ENCODE measurements around the gene SRGAP2C.
A peak's percentile ranks its signal among the peaks of the same experiment; 100 is the strongest.
"Not testable (repeated sequence)": the region's sequence is repeated elsewhere in the genome, so short reads cannot be mapped to it uniquely, and the experiment has no call there.

Gene SRGAP2C

GRCh38 chr1:121397101-121397500 is 212.3 kb downstream of the SRGAP2C start:
- peak overlapping the region; percentile 64 for H3K4me3 ChIP-seq (ENCODE audit: low read depth, low read length)
- not testable (repeated sequence) for H2AK5ac ChIP-seq (ENCODE audit: low read length)

GRCh38 chr1:121399193-121399592 is 214.4 kb downstream of the SRGAP2C start:
- H3K9ac ChIP-seq (ENCODE audit: low read length); H4K91ac ChIP-seq (ENCODE audit: low read depth, low read length); H3K27ac ChIP-seq (ENCODE audit: low read depth, low read length); H3K27me3 ChIP-seq (ENCODE audit: insufficient read depth, low read length); H2AFZ ChIP-seq (ENCODE audit: insufficient read depth, low read length, poor library complexity); H3K14ac ChIP-seq (ENCODE audit: low read length); H4K8ac ChIP-seq (ENCODE audit: low read depth, low read length); H2BK12ac ChIP-seq (ENCODE audit: low read length); H2BK120ac ChIP-seq (ENCODE audit: insufficient read depth, low read length, poor library complexity); H3K79me2 ChIP-seq (ENCODE audit: control insufficient read depth, insufficient read depth, low read length, poor library complexity); H3K18ac ChIP-seq (ENCODE audit: low read length); H3K79me1 ChIP-seq (ENCODE audit: low read length); H3K4me2 ChIP-seq (ENCODE audit: low read length); DNase-seq; H2AK5ac ChIP-seq (ENCODE audit: low read length); H3K4ac ChIP-seq (ENCODE audit: low read depth, low read length); H3K23ac ChIP-seq (ENCODE audit: low read length); H2BK5ac ChIP-seq (ENCODE audit: low read depth, low read length, poor library complexity); H3K36me3 ChIP-seq (ENCODE audit: control insufficient read depth in 1 of 2, insufficient read depth in 2 of 2, low read length in 2 of 2); H4K12ac ChIP-seq (ENCODE audit: low read depth, low read length); H3K4me3 ChIP-seq (ENCODE audit: low read depth, low read length); H3K9me3 ChIP-seq (ENCODE audit: insufficient read depth, low read depth, low read length); H3K4me1 ChIP-seq (ENCODE audit: control insufficient read depth in 1 of 2, insufficient read depth in 2 of 2, low read length in 2 of 2): not testable (repeated sequence)
- WGBS (ENCODE audit: extremely low coverage, insufficient coverage, insufficient read length) = no CpG with 5 or more reads among the region's 5 CpGs

More at GRCh38 chr1:121397101-121397500, 212.3 kb downstream of the SRGAP2C start:
- H3K4ac ChIP-seq (ENCODE audit: low read depth, low read length); H3K9ac ChIP-seq (ENCODE audit: low read length); H3K27ac ChIP-seq (ENCODE audit: low read depth, low read length); H3K18ac ChIP-seq (ENCODE audit: low read length); H2BK5ac ChIP-seq (ENCODE audit: low read depth, low read length, poor library complexity); H3K9me3 ChIP-seq (ENCODE audit: insufficient read depth, low read depth, low read length); H4K91ac ChIP-seq (ENCODE audit: low read depth, low read length); H3K79me1 ChIP-seq (ENCODE audit: low read length); H3K14ac ChIP-seq (ENCODE audit: low read length); H4K8ac ChIP-seq (ENCODE audit: low read depth, low read length); H2AFZ ChIP-seq (ENCODE audit: insufficient read depth, low read length, poor library complexity); H3K27me3 ChIP-seq (ENCODE audit: insufficient read depth, low read length); H3K36me3 ChIP-seq (ENCODE audit: control insufficient read depth in 1 of 2, insufficient read depth in 2 of 2, low read length in 2 of 2); H2BK120ac ChIP-seq (ENCODE audit: insufficient read depth, low read length, poor library complexity); H3K4me1 ChIP-seq (ENCODE audit: control insufficient read depth in 1 of 2, insufficient read depth in 2 of 2, low read length in 2 of 2); H4K12ac ChIP-seq (ENCODE audit: low read depth, low read length); H2BK12ac ChIP-seq (ENCODE audit: low read length); H3K23ac ChIP-seq (ENCODE audit: low read length); H3K79me2 ChIP-seq (ENCODE audit: control insufficient read depth, insufficient read depth, low read length, poor library complexity); DNase-seq: not testable (repeated sequence)
- H3K4me2 ChIP-seq (ENCODE audit: low read length) = peak overlapping the region; percentile 86
- no CpG with 5 or more reads among the region's 22 CpGs for WGBS (ENCODE audit: extremely low coverage, insufficient coverage, insufficient read length)

GRCh38 chr1:121400108-121400507 is 215.3 kb downstream of the SRGAP2C start:
- H3K18ac ChIP-seq (ENCODE audit: low read length); H3K27ac ChIP-seq (ENCODE audit: low read depth, low read length); H3K4me1 ChIP-seq (ENCODE audit: control insufficient read depth in 1 of 2, insufficient read depth in 2 of 2, low read length in 2 of 2); DNase-seq; H2AFZ ChIP-seq (ENCODE audit: insufficient read depth, low read length, poor library complexity); H3K36me3 ChIP-seq (ENCODE audit: control insufficient read depth in 1 of 2, insufficient read depth in 2 of 2, low read length in 2 of 2); H3K4ac ChIP-seq (ENCODE audit: low read depth, low read length); H2BK5ac ChIP-seq (ENCODE audit: low read depth, low read length, poor library complexity); H3K79me1 ChIP-seq (ENCODE audit: low read length); H3K9me3 ChIP-seq (ENCODE audit: insufficient read depth, low read depth, low read length); H4K12ac ChIP-seq (ENCODE audit: low read depth, low read length); H3K14ac ChIP-seq (ENCODE audit: low read length); H2AK5ac ChIP-seq (ENCODE audit: low read length); H3K4me2 ChIP-seq (ENCODE audit: low read length); H3K79me2 ChIP-seq (ENCODE audit: control insufficient read depth, insufficient read depth, low read length, poor library complexity); H3K9ac ChIP-seq (ENCODE audit: low read length); H3K4me3 ChIP-seq (ENCODE audit: low read depth, low read length); H2BK12ac ChIP-seq (ENCODE audit: low read length); H4K8ac ChIP-seq (ENCODE audit: low read depth, low read length); H4K91ac ChIP-seq (ENCODE audit: low read depth, low read length); H3K23ac ChIP-seq (ENCODE audit: low read length); H3K27me3 ChIP-seq (ENCODE audit: insufficient read depth, low read length); H2BK120ac ChIP-seq (ENCODE audit: insufficient read depth, low read length, poor library complexity): not testable (repeated sequence)
- WGBS (ENCODE audit: extremely low coverage, insufficient coverage, insufficient read length) = 100% methylated on average over 3 of the region's 3 CpGs

GRCh38 chr1:121400541-121401310 is 216.0 kb downstream of the SRGAP2C start:
- not testable (repeated sequence) for H2AFZ ChIP-seq (ENCODE audit: insufficient read depth, low read length, poor library complexity); H3K27ac ChIP-seq (ENCODE audit: low read depth, low read length); H3K18ac ChIP-seq (ENCODE audit: low read length); H3K23ac ChIP-seq (ENCODE audit: low read length); H3K4me3 ChIP-seq (ENCODE audit: low read depth, low read length); H3K79me2 ChIP-seq (ENCODE audit: control insufficient read depth, insufficient read depth, low read length, poor library complexity); H4K12ac ChIP-seq (ENCODE audit: low read depth, low read length); DNase-seq; H2BK12ac ChIP-seq (ENCODE audit: low read length); H3K9me3 ChIP-seq (ENCODE audit: insufficient read depth, low read depth, low read length); H3K4me2 ChIP-seq (ENCODE audit: low read length); H2BK5ac ChIP-seq (ENCODE audit: low read depth, low read length, poor library complexity); H2AK5ac ChIP-seq (ENCODE audit: low read length); H2BK120ac ChIP-seq (ENCODE audit: insufficient read depth, low read length, poor library complexity); H4K91ac ChIP-seq (ENCODE audit: low read depth, low read length); H4K8ac ChIP-seq (ENCODE audit: low read depth, low read length); H3K4ac ChIP-seq (ENCODE audit: low read depth, low read length); H3K27me3 ChIP-seq (ENCODE audit: insufficient read depth, low read length); H3K9ac ChIP-seq (ENCODE audit: low read length); H3K36me3 ChIP-seq (ENCODE audit: control insufficient read depth in 1 of 2, insufficient read depth in 2 of 2, low read length in 2 of 2); H3K4me1 ChIP-seq (ENCODE audit: control insufficient read depth in 1 of 2, insufficient read depth in 2 of 2, low read length in 2 of 2); H3K79me1 ChIP-seq (ENCODE audit: low read length); H3K14ac ChIP-seq (ENCODE audit: low read length)
- WGBS (ENCODE audit: extremely low coverage, insufficient coverage, insufficient read length) = 100% methylated on average over 6 of the region's 6 CpGs

Measured in trophoblast cell (in vitro differentiated cells and primary cell).